GM19099 (cell line): Measurements from ENCODE around the gene HLA-DRB1.
A peak's percentile ranks its signal among the peaks of the same experiment; 100 is the strongest.

Source experiments
- POLR2A ChIP-seq: IDR thresholded peaks from 3 replicates; pipeline ENCODE4 v1.6.1; 2011; ENCODE audit warnings: low read depth; ENCODE audit not compliant: insufficient read length; ENCODE audit errors: extremely low read depth

Gene HLA-DRB1

GRCh38 chr6:32580593-32580992 is 9.1 kb downstream of the HLA-DRB1 start:
- TF ChIP-seq POLR2A: no peak

GRCh38 chr6:32578962-32579361 is 10.7 kb downstream of the HLA-DRB1 start:
- TF ChIP-seq POLR2A: no peak

- TF ChIP-seq POLR2A: no peak
Observed at GRCh38 chr6:32576250-32576649, 13.4 kb downstream of the HLA-DRB1 start.

GRCh38 chr6:32570363-32570905 is 19.2 kb downstream of the HLA-DRB1 start:
- no peak for TF ChIP-seq POLR2A

GRCh38 chr6:32568561-32568960 is 21.1 kb downstream of the HLA-DRB1 start:
- no peak for TF ChIP-seq POLR2A

GRCh38 chr6:32566957-32567356 is 22.7 kb downstream of the HLA-DRB1 start:
- no peak for TF ChIP-seq POLR2A

- no peak for TF ChIP-seq POLR2A
Observed at GRCh38 chr6:32565511-32565910, 24.1 kb downstream of the HLA-DRB1 start.

- TF ChIP-seq POLR2A: no peak
Observed at GRCh38 chr6:32562940-32563339, 26.7 kb downstream of the HLA-DRB1 start.

- no peak for TF ChIP-seq POLR2A
Observed at GRCh38 chr6:32559747-32560146, 29.9 kb downstream of the HLA-DRB1 start.

- no peak for TF ChIP-seq POLR2A
Observed at GRCh38 chr6:32558426-32559057, 31.1 kb downstream of the HLA-DRB1 start.

- no peak for TF ChIP-seq POLR2A
Observed at GRCh38 chr6:32554116-32554965, 35.3 kb downstream of the HLA-DRB1 start.

GRCh38 chr6:32553037-32553742 is 36.5 kb downstream of the HLA-DRB1 start:
- TF ChIP-seq POLR2A: no peak

GRCh38 chr6:32551410-32551809 is 38.2 kb downstream of the HLA-DRB1 start:
- no peak for TF ChIP-seq POLR2A

GRCh38 chr6:32539839-32540238 is 49.8 kb downstream of the HLA-DRB1 start:
- no peak for TF ChIP-seq POLR2A

- TF ChIP-seq POLR2A: peak; percentile 84
Observed at GRCh38 chr6:32529697-32530430, 59.8 kb downstream of the HLA-DRB1 start, which contains the start of gene HLA-DRB5. TSS of gene HLA-DRB5 (minus strand) at chr6:32530287. CDS start at chr6:32530224, 63 bp downstream.
